ENCODE data around the gene TANK. TPM values are rescaled to one million over a fixed set of nuclear protein-coding genes. Genes with fewer than 3 reads are reported as not detected.

Gene TANK
- total and polyA plus RNA-seq, 4 donors, result 17.2 to 62.1 (median 42.3) TPM

DNA sequence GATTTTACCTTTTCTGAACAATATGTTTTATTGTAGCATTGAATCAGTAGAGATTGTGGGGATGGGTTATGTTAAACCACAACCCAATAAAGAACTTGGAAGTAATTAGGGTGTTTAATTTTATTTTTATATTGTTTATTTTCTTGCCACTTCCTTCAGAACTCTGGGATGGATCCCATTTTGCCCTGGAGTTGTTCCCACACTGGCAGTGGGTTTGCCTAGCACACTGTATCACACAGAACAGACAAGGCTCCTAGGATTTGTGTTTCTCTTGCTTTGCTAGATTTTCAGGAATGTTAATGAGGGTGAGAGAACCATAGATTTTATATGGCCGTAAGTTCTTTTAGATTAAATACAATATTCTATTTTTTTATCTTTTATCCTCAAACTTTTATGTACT, 59.0 kb downstream of the TANK start:
- no peaks in the 10 kb centered on the region for H3K9me3 ChIP-seq (ENCODE audit: control insufficient read depth in 4 of 4, low read length in 3 of 4)
- no peak for TF ChIP-seq RXRA (IDR thresholded peaks at IDR 0.05)
- no peak for TF ChIP-seq FOXA1 (IDR thresholded peaks at IDR 0.05)
- TF ChIP-seq EGR1 (IDR thresholded peaks at IDR 0.05; ENCODE audit: low read depth in 2 of 2), result no peak
- no peak for TF ChIP-seq YY1 (IDR thresholded peaks at IDR 0.05)
- no peak for TF ChIP-seq NR2F2 (IDR thresholded peaks at IDR 0.05)
- no peak for TF ChIP-seq HNF4A (conservative IDR thresholded peaks at IDR 0.05)
- TF ChIP-seq FOXA2 (IDR thresholded peaks at IDR 0.05), result no peak
- TF ChIP-seq CTCF (IDR thresholded peaks at IDR 0.05; ENCODE audit: low read depth, low read length, missing input control), result no peak
- TF ChIP-seq SP1 (IDR thresholded peaks at IDR 0.05), result no peak
- TF ChIP-seq ATF3 (IDR thresholded peaks at IDR 0.05), result no peak
- no peak for TF ChIP-seq TAF1 (conservative IDR thresholded peaks at IDR 0.05)
- TF ChIP-seq, protein P1, sequence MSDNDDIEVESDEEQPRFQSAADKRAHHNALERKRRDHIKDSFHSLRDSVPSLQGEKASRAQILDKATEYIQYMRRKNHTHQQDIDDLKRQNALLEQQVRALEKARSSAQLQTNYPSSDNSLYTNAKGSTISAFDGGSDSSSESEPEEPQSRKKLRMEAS (IDR thresholded peaks at IDR 0.05), result no peak
- TF ChIP-seq, protein P2, sequence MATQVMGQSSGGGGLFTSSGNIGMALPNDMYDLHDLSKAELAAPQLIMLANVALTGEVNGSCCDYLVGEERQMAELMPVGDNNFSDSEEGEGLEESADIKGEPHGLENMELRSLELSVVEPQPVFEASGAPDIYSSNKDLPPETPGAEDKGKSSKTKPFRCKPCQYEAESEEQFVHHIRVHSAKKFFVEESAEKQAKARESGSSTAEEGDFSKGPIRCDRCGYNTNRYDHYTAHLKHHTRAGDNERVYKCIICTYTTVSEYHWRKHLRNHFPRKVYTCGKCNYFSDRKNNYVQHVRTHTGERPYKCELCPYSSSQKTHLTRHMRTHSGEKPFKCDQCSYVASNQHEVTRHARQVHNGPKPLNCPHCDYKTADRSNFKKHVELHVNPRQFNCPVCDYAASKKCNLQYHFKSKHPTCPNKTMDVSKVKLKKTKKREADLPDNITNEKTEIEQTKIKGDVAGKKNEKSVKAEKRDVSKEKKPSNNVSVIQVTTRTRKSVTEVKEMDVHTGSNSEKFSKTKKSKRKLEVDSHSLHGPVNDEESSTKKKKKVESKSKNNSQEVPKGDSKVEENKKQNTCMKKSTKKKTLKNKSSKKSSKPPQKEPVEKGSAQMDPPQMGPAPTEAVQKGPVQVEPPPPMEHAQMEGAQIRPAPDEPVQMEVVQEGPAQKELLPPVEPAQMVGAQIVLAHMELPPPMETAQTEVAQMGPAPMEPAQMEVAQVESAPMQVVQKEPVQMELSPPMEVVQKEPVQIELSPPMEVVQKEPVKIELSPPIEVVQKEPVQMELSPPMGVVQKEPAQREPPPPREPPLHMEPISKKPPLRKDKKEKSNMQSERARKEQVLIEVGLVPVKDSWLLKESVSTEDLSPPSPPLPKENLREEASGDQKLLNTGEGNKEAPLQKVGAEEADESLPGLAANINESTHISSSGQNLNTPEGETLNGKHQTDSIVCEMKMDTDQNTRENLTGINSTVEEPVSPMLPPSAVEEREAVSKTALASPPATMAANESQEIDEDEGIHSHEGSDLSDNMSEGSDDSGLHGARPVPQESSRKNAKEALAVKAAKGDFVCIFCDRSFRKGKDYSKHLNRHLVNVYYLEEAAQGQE (IDR thresholded peaks at IDR 0.05), result no peak
- TF ChIP-seq GABPA (IDR thresholded peaks at IDR 0.05 in 1 of 2, conservative IDR thresholded peaks at IDR 0.05 in 1 of 2), result no peak
- no peak for TF ChIP-seq JUND (IDR thresholded peaks at IDR 0.05)
- TF ChIP-seq, protein P3, sequence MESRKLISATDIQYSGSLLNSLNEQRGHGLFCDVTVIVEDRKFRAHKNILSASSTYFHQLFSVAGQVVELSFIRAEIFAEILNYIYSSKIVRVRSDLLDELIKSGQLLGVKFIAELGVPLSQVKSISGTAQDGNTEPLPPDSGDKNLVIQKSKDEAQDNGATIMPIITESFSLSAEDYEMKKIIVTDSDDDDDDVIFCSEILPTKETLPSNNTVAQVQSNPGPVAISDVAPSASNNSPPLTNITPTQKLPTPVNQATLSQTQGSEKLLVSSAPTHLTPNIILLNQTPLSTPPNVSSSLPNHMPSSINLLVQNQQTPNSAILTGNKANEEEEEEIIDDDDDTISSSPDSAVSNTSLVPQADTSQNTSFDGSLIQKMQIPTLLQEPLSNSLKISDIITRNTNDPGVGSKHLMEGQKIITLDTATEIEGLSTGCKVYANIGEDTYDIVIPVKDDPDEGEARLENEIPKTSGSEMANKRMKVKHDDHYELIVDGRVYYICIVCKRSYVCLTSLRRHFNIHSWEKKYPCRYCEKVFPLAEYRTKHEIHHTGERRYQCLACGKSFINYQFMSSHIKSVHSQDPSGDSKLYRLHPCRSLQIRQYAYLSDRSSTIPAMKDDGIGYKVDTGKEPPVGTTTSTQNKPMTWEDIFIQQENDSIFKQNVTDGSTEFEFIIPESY (IDR thresholded peaks at IDR 0.05), result no peak
- TF ChIP-seq RAD21 (IDR thresholded peaks at IDR 0.05), result no peak
- H3K27me3 ChIP-seq (ENCODE audit: control insufficient read depth in 4 of 4, insufficient read depth in 4 of 4, low read length in 3 of 4), result no peaks in the 10 kb centered on the region
- H3K4me3 ChIP-seq (ENCODE audit: low read depth in 1 of 3, low read length in 3 of 3), result no peak overlapping the region
- WGBS, result 92% methylated on average over 1 of the region's 1 CpG
- H3K36me3 ChIP-seq (ENCODE audit: control insufficient read depth in 4 of 4, insufficient read depth in 3 of 4, low read depth in 1 of 4, low read length in 3 of 4), result peaks cover 2 to 7% (median 5%) of the 10 kb centered on the region in 4 donors
- no peak for DNase-seq (ENCODE audit: low spot score)
- no peak overlapping the region for H3K27ac ChIP-seq (ENCODE audit: low read depth in 1 of 2, low read length in 2 of 2)
- H3K4me1 ChIP-seq (ENCODE audit: control insufficient read depth in 4 of 4, insufficient read depth in 4 of 4, low read length in 3 of 4), result peaks cover 0 to 1% (median 0%) of the 10 kb centered on the region in 4 donors
- no peak overlapping the region for H3K9ac ChIP-seq (ENCODE audit: low read depth in 1 of 2, low read length in 2 of 2)
